ENCODE data around the gene GOLGB1. TPM values are rescaled to one million over a fixed set of nuclear protein-coding genes. Genes with fewer than 3 reads are reported as not detected.
A peak's percentile ranks its signal among the peaks of the same experiment; 100 is the strongest.

Gene GOLGB1
- 54.1 and 61.2 TPM in 2 replicates for total RNA-seq (2013; cell fraction: nucleolus; rRNA removed)
- total RNA-seq (2014; rRNA removed) (18.9 and 19.9 TPM in 2 replicates), total RNA-seq (2014; rRNA removed; fragmentation: Illumina TruSeq; extraction: Trizol) (30.2 and 34.0 TPM in 2 replicates), total RNA-seq (2021) (24.7 and 26.7 TPM in 2 replicates), polyA plus RNA-seq (2011; rRNA removed) (18.8 and 25.7 TPM in 2 replicates), polyA plus RNA-seq (2014; fragmentation: Illumina TruSeq; extraction: Trizol) (26.3 and 27.1 TPM in 2 replicates), polyA plus RNA-seq (2014; fragmentation: Nextera tagmentation; extraction: Ambion mirVana) (1 to 10 TPM; 7.4 to 9.6 TPM), polyA plus RNA-seq (2014; rRNA removed) (13.2 and 15.9 TPM in 2 replicates), polyA plus RNA-seq (2016; fragmentation: Nextera tagmentation; extraction: Ambion mirVana) (10 to 100 TPM; 33.3 to 34.5 TPM), polyA minus RNA-seq (2011; rRNA and poly(A)+ RNA removed) (12.8 and 14.0 TPM in 2 replicates), Bru-seq, nascent RNA (percentile 92 among the genes with signal in this experiment), BruChase-seq, experiment 1, labeled RNA remaining after a 6-hour chase (percentile 95 among the genes with signal in this experiment), BruChase-seq, experiment 2, labeled RNA remaining after a 2-hour chase (percentile 95 among the genes with signal in this experiment)
- 15.8 TPM for polyA plus RNA-seq (2011; ENCODE audit: low read depth)
- 10.1 and 11.1 TPM in 2 replicates for polyA plus RNA-seq (2011; cell fraction: cytosol; rRNA removed)
- polyA plus RNA-seq (2011; cell fraction: nucleus; rRNA removed), result 28.7 and 31.5 TPM in 2 replicates
- 20.3 and 23.3 TPM in 2 replicates for polyA plus RNA-seq (2012)
- 8.7 and 15.7 TPM in 2 replicates for polyA minus RNA-seq (2011; cell fraction: cytosol; rRNA and poly(A)+ RNA removed)
- polyA minus RNA-seq (2011; cell fraction: nucleus; rRNA and poly(A)+ RNA removed), result 12.1 and 13.5 TPM in 2 replicates
- long read RNA-seq, experiment 1, partial matches to known transcripts, result 6 of 11 reads
- long read RNA-seq, experiment 1, other reads (novel, unspliced or antisense), result 5 of 11 reads
- long read RNA-seq, experiment 2, full-length matches to known transcripts, result 17 of 122 reads
- long read RNA-seq, experiment 2, partial matches to known transcripts, result 70 of 122 reads
- long read RNA-seq, experiment 2, other reads (novel, unspliced or antisense), result 35 of 122 reads

- RAD21 ChIA-PET (ENCODE audit: unreplicated experiment), result interaction anchor here (0.6 to 1.6 kb wide), 7 partner anchors 52 to 246 kb away, joined by 3 to 5 read pairs (median 3); partner anchors contain the start of gene POLQ
- BruUV-seq (replicated peaks), result no TSS peak
- POLR2A ChIA-PET, result interaction anchor here (0.5 to 2.9 kb wide), 14 partner anchors 9 to 201 kb away, joined by 3 to 8 read pairs (median 4); partner anchors contain the start of gene HCLS1
- TF ChIP-seq BCLAF1 (IDR thresholded peaks at IDR 0.05), result no peak
- peak; percentile 36 for TF ChIP-seq NR2F1 (conservative IDR thresholded peaks at IDR 0.05)
- no peak for TF ChIP-seq SRF (IDR thresholded peaks at IDR 0.05; ENCODE audit: low read depth in 2 of 2, low read length in 2 of 2)
- no peak for TF ChIP-seq ETV6 (conservative IDR thresholded peaks at IDR 0.05 in 1 of 2, IDR thresholded peaks at IDR 0.05 in 1 of 2; ENCODE audit: borderline replicate concordance in 1 of 2, low read depth in 1 of 2)
- no peak for TF ChIP-seq STAT3 (IDR thresholded peaks at IDR 0.05; ENCODE audit: low read depth, low read length)
- TF ChIP-seq ZNF217 (IDR thresholded peaks at IDR 0.05), result no peak
- peak; percentile 81 for TF ChIP-seq CREM (IDR thresholded peaks at IDR 0.05; ENCODE audit: low read depth)
- TF ChIP-seq SREBF1 (IDR thresholded peaks at IDR 0.05; ENCODE audit: low read length), result peak; percentile 58
- TF ChIP-seq NR2C1 (IDR thresholded peaks at IDR 0.05), result peak; percentile 99
- TF ChIP-seq KLF5 (IDR thresholded peaks at IDR 0.05; ENCODE audit: partially characterized antibody), result peak; percentile 56
- TF ChIP-seq IRF3 (IDR thresholded peaks at IDR 0.05), result peak; percentile 88
Observed at GRCh38 chr3:121749276-121750086, at the start of gene GOLGB1. TSS of gene GOLGB1 (minus strand) at chr3:121749741. CDS start at chr3:121730971, 18,770 bp downstream.

More at GRCh38 chr3:121749276-121750086, at the start of gene GOLGB1:
- Histone ChIP-seq H4K20me1 (ENCODE audit: control insufficient read depth, insufficient read depth) (no peaks in the 10 kb centered on the region), H3K4me3 (peak within 1 kb of the TSS; percentile 91), H2AFZ (ENCODE audit: control insufficient read depth, low read depth, low read length) (peak within 1 kb of the TSS; percentile 92), H3K27ac (ENCODE audit: control insufficient read depth, insufficient read depth) (peak within 1 kb of the TSS; percentile 72), H3K27me3 (replicated peaks in 1 of 2; ENCODE audit: control insufficient read depth in 2 of 2, insufficient read depth in 2 of 2, low read length in 1 of 2) (no peaks in the 10 kb centered on the region; a peak in 1 of 4 replicates), H3K4me2 (ENCODE audit: control insufficient read depth, insufficient read depth) (peak within 1 kb of the TSS; percentile 88), H3K9ac (ENCODE audit: control insufficient read depth, insufficient read depth, low read length) (peak within 1 kb of the TSS; percentile 96), H3K4me1 (ENCODE audit: control insufficient read depth, insufficient read depth, low read length) (no peaks in the 10 kb centered on the region), H3K79me2 (ENCODE audit: control insufficient read depth, insufficient read depth, low read length) (peaks cover 35% of the 10 kb centered on the region), H3K36me3 (ENCODE audit: control insufficient read depth in 2 of 2, insufficient read depth in 2 of 2, low read length in 1 of 2) (no peaks in the 10 kb centered on the region), H3K9me3 (replicated peaks; ENCODE audit: control insufficient read depth, insufficient read depth, low read length) (no peaks in the 10 kb centered on the region)
- in situ Hi-C loops (cut with MboI) (no loop called here), intact Hi-C loops (cut with micrococcal nuclease; ENCODE audit: unreplicated experiment) (loop anchor here (2.0 to 5.0 kb wide), 3 partner anchors 88 to 202 kb away; partner anchors contain the start of genes EAF2, HCLS1, IQCB1 and POLQ)
- SMC1A ChIA-PET (ENCODE audit: uncharacterized antibody, unreplicated experiment), result interaction anchor here (0.7 to 2.3 kb wide), 9 partner anchors 13 to 316 kb away, joined by 3 to 6 read pairs (median 3); no protein-coding TSS in a partner anchor
- FAIRE-seq (peak; percentile 100), DNase-seq (ENCODE audit: low read depth, low spot score) (peak; percentile 100), ATAC-seq (peak; percentile 96)
- WGBS (ENCODE audit: insufficient coverage, insufficient replicate concordance, low lambda C conversion rate, missing lambda C conversion rate), result under 1% methylated on average over 51 of the region's 51 CpGs
- CTCF ChIA-PET, result interaction anchor here (0.6 to 2.0 kb wide), 3 partner anchors 13 to 256 kb away, joined by 3 to 4 read pairs (median 3); no protein-coding TSS in a partner anchor

Measured in GM12878 (cell line).